Mammary epithelial cell (primary cell): ENCODE measurements around the gene PLAAT1.

Experiments used
- EZH2 ChIP-seq: IDR thresholded peaks from 2 replicates; pipeline ENCODE4 v1.6.1; 2012; ENCODE audit warnings: low read length, inconsistent platforms, borderline replicate concordance
- TF ChIP-seq, protein P1 (sequence below), 2 donors: IDR thresholded peaks in 1 of 2; conservative IDR thresholded peaks in 1 of 2; 2 replicates each; pipeline ENCODE4 v1.5.1; 2011 to 2012; ENCODE audit warnings: inconsistent platforms in 2 of 2, low read length in 2 of 2, mild to moderate bottlenecking in 2 of 2, control low read depth in 1 of 2, low read depth in 1 of 2; ENCODE audit not compliant: insufficient read depth in 1 of 2; ENCODE audit errors: extremely low read depth in 1 of 2

DNA sequence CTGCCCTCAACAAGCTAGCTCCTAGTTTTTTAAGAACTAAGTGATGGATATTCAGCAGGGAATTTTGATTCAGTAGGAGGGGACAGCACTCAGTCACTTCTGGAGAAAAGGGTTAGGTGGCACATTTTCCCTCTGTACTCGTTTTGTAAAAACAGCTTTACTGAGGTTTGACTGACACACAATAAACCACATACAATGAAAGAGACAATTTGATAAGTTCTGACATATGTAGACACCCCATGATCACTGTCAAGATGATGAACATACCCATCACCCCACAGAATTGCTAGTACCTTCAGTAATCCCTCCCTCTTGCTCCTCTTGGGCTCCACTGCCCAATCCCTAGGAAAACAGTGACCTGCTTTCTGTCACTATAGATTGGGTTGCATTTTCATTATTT, 29.0 kb upstream of the PLAAT1 start:
- TF ChIP-seq, protein P1, sequence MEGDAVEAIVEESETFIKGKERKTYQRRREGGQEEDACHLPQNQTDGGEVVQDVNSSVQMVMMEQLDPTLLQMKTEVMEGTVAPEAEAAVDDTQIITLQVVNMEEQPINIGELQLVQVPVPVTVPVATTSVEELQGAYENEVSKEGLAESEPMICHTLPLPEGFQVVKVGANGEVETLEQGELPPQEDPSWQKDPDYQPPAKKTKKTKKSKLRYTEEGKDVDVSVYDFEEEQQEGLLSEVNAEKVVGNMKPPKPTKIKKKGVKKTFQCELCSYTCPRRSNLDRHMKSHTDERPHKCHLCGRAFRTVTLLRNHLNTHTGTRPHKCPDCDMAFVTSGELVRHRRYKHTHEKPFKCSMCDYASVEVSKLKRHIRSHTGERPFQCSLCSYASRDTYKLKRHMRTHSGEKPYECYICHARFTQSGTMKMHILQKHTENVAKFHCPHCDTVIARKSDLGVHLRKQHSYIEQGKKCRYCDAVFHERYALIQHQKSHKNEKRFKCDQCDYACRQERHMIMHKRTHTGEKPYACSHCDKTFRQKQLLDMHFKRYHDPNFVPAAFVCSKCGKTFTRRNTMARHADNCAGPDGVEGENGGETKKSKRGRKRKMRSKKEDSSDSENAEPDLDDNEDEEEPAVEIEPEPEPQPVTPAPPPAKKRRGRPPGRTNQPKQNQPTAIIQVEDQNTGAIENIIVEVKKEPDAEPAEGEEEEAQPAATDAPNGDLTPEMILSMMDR (conservative IDR thresholded peaks at IDR 0.05 in 1 of 2, IDR thresholded peaks at IDR 0.05 in 1 of 2; ENCODE audit: extremely low read depth in 1 of 2, insufficient read depth in 1 of 2, low read depth in 1 of 2, low read length in 2 of 2) = no peak
- no peak for TF ChIP-seq EZH2
